Skin epidermis (tissue), 12 donors: ENCODE measurements around the gene PSMD13.
A peak's percentile ranks its signal among the peaks of the same experiment; 100 is the strongest.

ENCODE experiments used
- H3K27ac ChIP-seq, 21 experiments: fragments of 200-600 bp; sonication (generic) in 11 of 21; one replicate each; pipeline ENCODE4 v1.5.0; 2020; ENCODE audit warnings: mild to moderate bottlenecking in 3 of 21, inconsistent platforms in 2 of 21, moderate library complexity in 2 of 21
- H3K4me3 ChIP-seq, 7 experiments: fragments of 200-600 bp; sonication (generic) in 2 of 7; one replicate each; pipeline ENCODE4 v1.5.0; 2020; ENCODE audit warnings: inconsistent platforms in 2 of 7, mild to moderate bottlenecking in 2 of 7, moderate library complexity in 1 of 7

PSMD13 gene

GRCh38 chr11:293852-294661 is 57.3 kb downstream of the PSMD13 start:
- Histone ChIP-seq H3K4me3 (no peak overlapping the region), H3K27ac (no peak overlapping the region)

DNA sequence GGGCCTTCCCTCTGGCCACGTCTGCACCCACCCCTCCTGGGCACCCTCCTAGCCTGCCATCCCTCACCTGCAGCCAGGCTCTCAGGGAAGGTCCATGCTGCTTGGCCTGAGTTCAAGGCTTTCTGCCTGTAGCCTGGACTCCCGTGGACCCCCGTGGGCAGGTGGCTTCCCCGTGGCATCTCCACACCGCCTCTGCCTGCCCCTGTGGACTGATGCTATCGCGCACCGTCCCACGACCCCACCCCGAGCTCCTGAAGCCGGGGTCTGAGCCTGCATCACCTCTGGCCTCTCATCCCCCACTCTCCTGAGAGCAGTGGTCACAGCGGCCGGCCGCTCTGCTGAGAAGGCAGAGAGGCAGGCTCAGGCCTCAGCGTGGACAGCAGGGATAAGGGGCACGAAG is 58.0 kb downstream of the PSMD13 start:
- no peak overlapping the region for H3K4me3 ChIP-seq
- no peak overlapping the region for H3K27ac ChIP-seq

GRCh38 chr11:295351-296170 is 58.8 kb downstream of the PSMD13 start:
- Histone ChIP-seq H3K4me3 (no peak overlapping the region), H3K27ac (no peak overlapping the region)

- H3K4me3 ChIP-seq, result no peak overlapping the region
- peak overlapping the region in 3 of 21 experiments; percentile 10 to 61 (median 31) for H3K27ac ChIP-seq
Measured at GRCh38 chr11:296171-297050, 59.6 kb downstream of the PSMD13 start.

- no peak overlapping the region for H3K4me3 ChIP-seq
- peak overlapping the region in 4 of 21 experiments; percentile 10 to 61 (median 21) for H3K27ac ChIP-seq
Measured at GRCh38 chr11:297051-297585, 60.3 kb downstream of the PSMD13 start.

GRCh38 chr11:297586-298405 is 61.0 kb downstream of the PSMD13 start:
- Histone ChIP-seq H3K4me3 (no peak overlapping the region), H3K27ac (peak overlapping the region in 9 of 21 experiments; percentile 5 to 75 (median 50))

GRCh38 chr11:298406-299065 is 61.8 kb downstream of the PSMD13 start:
- H3K4me3 ChIP-seq, result no peak overlapping the region
- peak overlapping the region in 8 of 21 experiments; percentile 5 to 75 (median 50) for H3K27ac ChIP-seq

DNA sequence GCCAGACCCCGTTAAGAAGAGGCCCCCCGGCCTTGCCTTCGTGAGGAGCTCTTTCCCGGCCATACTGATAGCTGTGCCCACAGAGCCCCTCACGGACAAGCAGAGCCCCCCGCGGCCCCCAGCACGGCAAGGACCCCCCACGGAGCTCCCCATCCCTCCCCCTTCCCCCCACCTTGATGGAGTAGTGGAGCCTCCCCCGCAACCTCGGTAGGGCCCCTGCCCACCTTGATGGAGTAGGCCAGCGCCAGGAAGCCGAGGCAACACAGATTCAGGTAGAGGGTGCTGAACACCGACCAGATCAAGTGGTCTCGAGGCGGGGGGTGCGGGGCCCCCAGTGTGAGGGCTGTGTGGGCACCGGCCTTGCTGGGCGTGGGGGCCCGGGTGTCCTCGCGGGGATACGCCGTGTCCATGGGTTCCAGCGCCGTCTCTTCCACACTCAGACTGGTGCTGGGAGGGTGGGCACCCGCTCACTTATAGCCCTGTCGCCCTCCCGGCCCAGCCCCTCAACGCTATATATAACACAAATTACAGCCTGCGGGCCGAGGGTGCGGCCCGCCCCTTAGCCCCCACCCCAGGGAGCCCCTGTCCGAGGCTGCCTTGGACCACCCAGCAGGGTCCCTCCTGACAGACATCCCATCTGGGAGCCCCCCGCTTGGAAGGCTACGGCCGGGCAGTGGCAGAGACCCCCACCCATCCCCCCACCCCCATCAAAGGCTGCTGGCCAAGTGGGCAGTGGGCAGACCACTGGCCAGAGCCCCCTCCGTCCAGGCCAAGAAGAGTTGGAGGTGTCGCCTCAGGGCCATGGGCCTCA is 62.5 kb downstream of the PSMD13 start, which contains the start of gene IFITM5:
TSS of gene IFITM5 (minus strand) at position 446 of the 811 bp plus-strand sequence. CDS start at position 410, 36 bp downstream.
- peak within 1 kb of the TSS in 2 of 21 experiments; percentile 17 to 75 for H3K27ac ChIP-seq

GRCh38 chr11:299951-300735 is 63.4 kb downstream of the PSMD13 start:
- Histone ChIP-seq H3K4me3 (no peak overlapping the region), H3K27ac (no peak overlapping the region)

More for the DNA sequence above, 62.5 kb downstream of the PSMD13 start, which contains the start of gene IFITM5:
- no peak within 1 kb of the TSS for H3K4me3 ChIP-seq
